Heart right ventricle (tissue), 16 donors: ENCODE results near the gene FBXW2. TPM values are rescaled to one million over a fixed set of nuclear protein-coding genes. Genes with fewer than 3 reads are reported as not detected.
A peak's percentile ranks its signal among the peaks of the same experiment; 100 is the strongest.

Experiments used
- ATAC-seq, 8 donors: fragments of 200-7000 bp; cut with Tn5 transposase; one replicate each; pipeline ENCODE4 v1.9.1; 2020; ENCODE audit warnings: mild to moderate bottlenecking in 8 of 8, moderate library complexity in 8 of 8, moderate number of reproducible peaks in 1 of 8
- DNase-seq, 2 donors: peaks; one replicate each; pipeline ENCODE4 v3.0.0-alpha.2; 2020
- H3K27ac ChIP-seq, 10 donors: fragments of 200-600 bp; sonication (generic) in 2 of 10; one replicate each; pipeline versions ENCODE4 v1.5.0 to v1.8.0; 2020 to 2022; ENCODE audit warnings: mild to moderate bottlenecking in 3 of 10
- H3K27me3 ChIP-seq, 7 donors: fragments of 200-600 bp; one replicate each; pipeline ENCODE4 v1.8.0; 2021 to 2022; ENCODE audit warnings: mild to moderate bottlenecking in 2 of 7
- H3K36me3 ChIP-seq, 9 donors: fragments of 200-600 bp; sonication (generic) in 1 of 9; one replicate each; pipeline versions ENCODE4 v1.5.0 to v1.8.0; 2020 to 2022; ENCODE audit warnings: mild to moderate bottlenecking in 2 of 9
- H3K4me1 ChIP-seq, 9 donors: fragments of 200-600 bp; sonication (generic) in 1 of 9; one replicate each; pipeline versions ENCODE4 v1.5.0 to v1.8.0; 2020 to 2022; ENCODE audit warnings: mild to moderate bottlenecking in 4 of 9
- H3K4me3 ChIP-seq, 10 donors: fragments of 200-600 bp; sonication (generic) in 2 of 10; one replicate each; pipeline versions ENCODE4 v1.5.0 to v1.8.0; 2020 to 2022; ENCODE audit warnings: mild to moderate bottlenecking in 7 of 10, moderate library complexity in 2 of 10
- H3K9me3 ChIP-seq, 11 donors: fragments of 200-600 bp in 10 of 11; sonication (generic) in 2 of 11; one replicate each; pipeline versions ENCODE4 v1.5.0 to v1.8.0; 2013 to 2022; ENCODE audit warnings: mild to moderate bottlenecking in 2 of 11, control low read depth in 1 of 11, moderate library complexity in 1 of 11
- WGBS, 2 donors: extraction: QIAGEN DNeasy Blood & Tissue Kit; methylation state at CpG; one replicate each; pipeline ENCODE4 v1.1.7; 2013; ENCODE audit warnings: inconsistent platforms in 1 of 2; 5-methylcytosine and 5-hydroxymethylcytosine counted together
- intact Hi-C, 10 donors: fragments of 100-400 bp; cut with DNase I; formaldehyde crosslinking; loops; one replicate each; pipeline versions ENCODE4 v1.11.1 to v1.14.2; 2022
- polyA plus RNA-seq, 2 donors: library from polyadenylated mRNA; stranded (reverse); fragments of 200-250 nt; gene quantifications; one replicate each; pipeline ENCODE4 v1.2.3, GENCODE V29; 2013
- total RNA-seq, 10 donors: library from RNA; stranded (reverse); fragmentation: NEBNext Ultra II Directional in 3 of 10; extraction: Animal tissue kit (Norgen Biotek cat#: 25700) in 3 of 10; gene quantifications; one replicate each; pipeline versions ENCODE4 v1.2.1 to v1.2.4, GENCODE V29; 2021 to 2023
- TF ChIP-seq, protein P1 (sequence below), 9 donors: fragments of 200-600 bp; sonication (generic) in 2 of 9; IDR thresholded peaks; one replicate each; pipeline versions ENCODE4 v1.5.0 to v1.8.0; 2021 to 2022; ENCODE audit warnings: antibody characterized with exemption in 9 of 9, mild to moderate bottlenecking in 5 of 9, moderate library complexity in 1 of 9
- donor health status: Arrhythmogenic right ventricular cardiomyopathy.
- donor health status: ischemic (EF 13 %, LVEDD 7.1; RV severe dilation, severe dysfunction).
- donor health status: healthy with polysubstance abuse.
- donor health status: DM: no; HTN: yes; CAD: no.
- donor health status: DM: no; HTN: no; CAD: no.
- donor health status: ischemic (EF 25% LVEDD 6.9; RV normal size, moderate dysfunction).
- donor health status: ischemic (EF 25% LVEDD 5.7; RV mildly dilated, moderate dysfunction).
- donor health status: healthy.
- donor health status: DM: yes; HTN: yes; CAD: no.
- donor health status: Ischemic cardiomyopathy.
- donor health status: ischemic (EF 35%, LVEDD 5.7; RV mildly dilated, moderate dysfunction).
- donor health status: nonischemic (EF 11% LVEDD 7.7; RV severe dilation, severe dysfunction).
- donor health status: DM: yes; HTN: yes; CAD: no.
- donor health status: PGD.
- donor health status: ischemic (EF 29% LVEDD 5.4; RV normal size, mild dysfunction).
- donor health status: nonischemic (EF 23%, LVEDD 6.1; RV moderate dilation, normal function).

The FBXW2 gene
- total and polyA plus RNA-seq, 12 donors: 7.5 to 52.0 (median 44.8) TPM

DNA sequence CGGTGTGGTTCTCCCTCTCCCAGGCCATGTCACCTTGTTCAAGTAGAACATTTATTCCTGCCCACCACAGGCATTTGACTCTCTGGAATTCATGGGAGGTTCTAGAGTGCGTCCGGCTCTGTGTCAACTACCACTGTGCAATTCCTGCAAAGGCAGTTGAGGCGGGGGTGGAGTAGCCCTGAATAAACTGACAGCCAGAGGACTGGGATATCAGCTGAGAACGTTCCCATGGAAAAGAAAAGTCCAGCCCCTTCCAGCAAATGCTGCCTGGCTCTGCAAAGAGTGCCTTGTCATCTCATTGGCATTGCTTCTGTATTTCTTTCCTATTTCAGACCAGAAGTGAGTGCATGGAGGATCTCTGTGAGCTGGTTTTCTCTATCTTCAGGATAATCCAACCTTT, 60.0 kb downstream of the FBXW2 start:
- 65% methylated on average over 5 of the region's 5 CpGs for WGBS, 2 donors
- TF ChIP-seq, protein P1, sequence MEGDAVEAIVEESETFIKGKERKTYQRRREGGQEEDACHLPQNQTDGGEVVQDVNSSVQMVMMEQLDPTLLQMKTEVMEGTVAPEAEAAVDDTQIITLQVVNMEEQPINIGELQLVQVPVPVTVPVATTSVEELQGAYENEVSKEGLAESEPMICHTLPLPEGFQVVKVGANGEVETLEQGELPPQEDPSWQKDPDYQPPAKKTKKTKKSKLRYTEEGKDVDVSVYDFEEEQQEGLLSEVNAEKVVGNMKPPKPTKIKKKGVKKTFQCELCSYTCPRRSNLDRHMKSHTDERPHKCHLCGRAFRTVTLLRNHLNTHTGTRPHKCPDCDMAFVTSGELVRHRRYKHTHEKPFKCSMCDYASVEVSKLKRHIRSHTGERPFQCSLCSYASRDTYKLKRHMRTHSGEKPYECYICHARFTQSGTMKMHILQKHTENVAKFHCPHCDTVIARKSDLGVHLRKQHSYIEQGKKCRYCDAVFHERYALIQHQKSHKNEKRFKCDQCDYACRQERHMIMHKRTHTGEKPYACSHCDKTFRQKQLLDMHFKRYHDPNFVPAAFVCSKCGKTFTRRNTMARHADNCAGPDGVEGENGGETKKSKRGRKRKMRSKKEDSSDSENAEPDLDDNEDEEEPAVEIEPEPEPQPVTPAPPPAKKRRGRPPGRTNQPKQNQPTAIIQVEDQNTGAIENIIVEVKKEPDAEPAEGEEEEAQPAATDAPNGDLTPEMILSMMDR (IDR thresholded peaks at IDR 0.05): no peak
- no peaks in the 10 kb centered on the region for H3K36me3 ChIP-seq
- H3K27ac ChIP-seq: peak overlapping the region in 4 of 10 donors; percentile 19 to 88 (median 41)
- H3K9me3 ChIP-seq: no peaks in the 10 kb centered on the region
- ATAC-seq (peak; percentile 36 to 85 (median 57)), DNase-seq (peak in 1 of 2 donors; percentile 39)
- no peak overlapping the region for H3K4me3 ChIP-seq
- peaks cover 2 to 91% (median 16%) of the 10 kb centered on the region in 9 donors for H3K4me1 ChIP-seq
- intact Hi-C loops: loop anchor here in 1 of 10 donors (5.0 kb wide), 1 partner anchor 106 kb away; no protein-coding TSS in a partner anchor
- H3K27me3 ChIP-seq: no peaks in the 10 kb centered on the region

DNA sequence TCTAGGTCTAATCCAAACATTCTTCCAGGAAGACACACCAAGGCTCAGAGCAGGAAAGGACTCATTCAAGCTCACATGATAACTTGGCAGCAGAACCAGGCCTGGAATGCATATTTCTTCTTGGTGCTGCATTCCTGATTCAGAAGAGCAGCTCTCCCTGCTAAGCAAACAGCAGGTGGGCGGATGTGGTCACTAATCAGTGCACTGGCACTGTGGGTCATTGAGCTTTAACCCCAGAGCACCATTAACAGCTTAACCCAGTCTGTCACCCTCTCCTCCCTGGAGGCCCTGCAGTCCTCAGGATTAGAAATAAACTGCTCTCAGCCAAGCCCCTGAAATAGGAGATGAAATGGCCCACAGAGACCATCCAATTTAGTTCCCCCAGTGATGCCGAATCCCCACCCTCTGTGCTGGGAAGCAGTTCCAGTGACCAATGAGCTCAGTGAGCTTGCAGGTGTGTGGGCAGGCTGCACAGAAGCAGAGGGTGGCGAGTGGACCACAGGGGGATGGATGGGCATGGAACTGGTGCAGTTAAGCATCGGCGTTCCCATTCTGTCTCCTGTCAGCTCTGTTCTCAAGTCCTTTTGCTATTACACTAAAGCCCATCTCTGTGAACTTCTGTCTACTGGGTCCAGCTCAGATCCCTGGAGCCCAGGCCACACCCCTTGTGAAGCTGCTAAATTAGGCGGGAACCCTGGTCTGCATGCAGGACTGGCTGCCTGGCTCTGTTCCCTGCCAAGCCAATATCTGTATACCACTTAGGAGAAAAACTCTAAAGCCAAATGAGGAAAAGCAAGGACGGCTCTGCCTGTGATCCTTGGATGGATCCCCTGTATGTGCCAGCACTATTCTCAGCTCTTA, 62.3 kb downstream of the FBXW2 start:
- Histone ChIP-seq H3K4me3 (no peak overlapping the region), H3K27ac (peak overlapping the region in 3 of 10 donors; percentile 11 to 61 (median 24)), H3K4me1 (peaks cover 2 to 70% (median 16%) of the 10 kb centered on the region in 9 donors), H3K36me3 (no peaks in the 10 kb centered on the region), H3K9me3 (no peaks in the 10 kb centered on the region), H3K27me3 (no peaks in the 10 kb centered on the region)
- intact Hi-C loops: loop anchor here in 1 of 10 donors (5.0 kb wide), 1 partner anchor 104 kb away; no protein-coding TSS in a partner anchor
- 53 to 64% methylated on average over 7 of the region's 7 CpGs for WGBS, 2 donors
- DNase-seq: peak; percentile 29 to 30
- TF ChIP-seq, protein P1 (IDR thresholded peaks at IDR 0.05): no peak
- peak in 7 of 8 donors; percentile 41 to 79 (median 72) for ATAC-seq

DNA sequence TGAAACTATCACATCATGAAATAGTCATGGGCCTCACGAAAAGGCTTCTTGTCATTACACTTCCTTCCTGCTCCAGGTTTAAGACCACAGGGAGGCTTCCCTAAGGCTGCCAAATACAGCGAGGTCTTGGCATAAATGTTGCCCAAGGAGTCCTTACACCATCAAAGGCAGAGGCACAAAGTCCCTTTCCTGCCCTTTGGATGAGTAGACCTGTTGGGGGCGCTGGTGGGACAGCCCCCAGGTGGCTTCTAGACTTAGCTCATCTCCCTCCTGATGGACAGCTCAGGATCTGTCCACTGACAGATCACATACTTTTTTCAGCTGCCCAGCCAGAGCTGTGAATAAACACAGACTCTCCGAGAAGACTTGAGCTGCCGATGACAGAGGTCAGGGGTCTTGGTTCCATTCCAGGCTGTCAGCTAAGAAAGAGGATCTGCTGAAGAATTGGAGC, 63.4 kb downstream of the FBXW2 start:
- intact Hi-C loops: loop anchor here in 1 of 10 donors (5.0 kb wide), 1 partner anchor 103 kb away; no protein-coding TSS in a partner anchor
- H3K4me1 ChIP-seq: peaks cover 2 to 59% (median 15%) of the 10 kb centered on the region in 9 donors
- H3K27me3 ChIP-seq: no peaks in the 10 kb centered on the region
- DNase-seq (no peak), ATAC-seq (no peak)
- H3K9me3 ChIP-seq: no peaks in the 10 kb centered on the region
- TF ChIP-seq, protein P1 (IDR thresholded peaks at IDR 0.05): peak in 1 of 9 donors; percentile 27
- no peaks in the 10 kb centered on the region for H3K36me3 ChIP-seq
- 51 to 53% methylated on average over 5 of the region's 5 CpGs for WGBS, 2 donors
- H3K4me3 ChIP-seq: no peak overlapping the region
- H3K27ac ChIP-seq: peak overlapping the region in 1 of 10 donors; percentile 40

DNA sequence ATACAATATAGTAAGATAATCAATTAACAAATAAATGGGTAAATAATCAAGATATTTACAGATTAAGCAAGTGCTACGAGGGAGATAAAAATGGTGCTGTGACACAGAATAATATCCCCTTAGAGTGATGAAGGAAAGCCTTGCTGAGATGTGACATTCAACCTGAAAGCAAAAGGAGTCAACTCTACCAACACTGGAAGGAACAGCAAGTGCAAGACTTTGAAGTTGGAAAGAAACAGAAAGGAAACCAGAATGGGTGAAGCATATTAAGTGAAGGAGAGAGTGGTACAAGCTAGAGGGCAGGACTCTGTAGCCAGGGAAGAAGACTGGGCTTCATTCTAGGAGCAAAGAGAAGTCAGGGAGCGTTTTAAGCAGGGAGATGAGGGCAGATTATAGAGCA, 66.7 kb downstream of the FBXW2 start:
- no peak for ATAC-seq

More for the DNA sequence above, 66.7 kb downstream of the FBXW2 start:
- H3K9me3 ChIP-seq: no peaks in the 10 kb centered on the region
- DNase-seq: no peak
- H3K27me3 ChIP-seq: no peaks in the 10 kb centered on the region
- no peaks in the 10 kb centered on the region for H3K36me3 ChIP-seq
- no peak overlapping the region for H3K4me3 ChIP-seq
- TF ChIP-seq, protein P1 (IDR thresholded peaks at IDR 0.05): no peak
- no peak overlapping the region for H3K27ac ChIP-seq
- H3K4me1 ChIP-seq: peaks cover 2 to 30% (median 12%) of the 10 kb centered on the region in 9 donors
- WGBS, 2 donors: 81 to 86% methylated on average over 2 of the region's 2 CpGs
- intact Hi-C loops: no loop called here
